HG02852 (cell line): ENCODE data around the gene NOP56.
"Not testable (repeated sequence)": the region's sequence is repeated elsewhere in the genome, so short reads cannot be mapped to it uniquely, and the experiment has no call there.

Experiments
- ATAC-seq: cut with Tn5 transposase; IDR thresholded peaks from one replicate; pipeline ENCODE4 v1.9.1; 2021; ENCODE audit warnings: mild to moderate bottlenecking, moderate library complexity; ENCODE audit not compliant: unreplicated experiment

Gene NOP56

GRCh38 chr20:2682040-2682439, 29.6 kb downstream of the NOP56 start:
- ATAC-seq, result not testable (repeated sequence)

GRCh38 chr20:2684817-2685216, 32.4 kb downstream of the NOP56 start:
- not testable (repeated sequence) for ATAC-seq

GRCh38 chr20:2687514-2687913, 35.1 kb downstream of the NOP56 start:
- ATAC-seq, result no peak

- no peak for ATAC-seq
These were observed 35.7 kb downstream of the NOP56 start for GRCh38 chr20:2688041-2688591.

GRCh38 chr20:2690213-2690612, 37.8 kb downstream of the NOP56 start:
- no peak for ATAC-seq

GRCh38 chr20:2690718-2691117, 38.3 kb downstream of the NOP56 start:
- ATAC-seq, result no peak

GRCh38 chr20:2691127-2691526, 38.7 kb downstream of the NOP56 start:
- no peak for ATAC-seq

- ATAC-seq, result no peak
These were observed 39.2 kb downstream of the NOP56 start for GRCh38 chr20:2691663-2692035.

- ATAC-seq, result no peak
These were observed 39.8 kb downstream of the NOP56 start, which contains the start of gene EBF4 for GRCh38 chr20:2692036-2692885. Gene EBF4 (plus strand): TSS chr20:2692780. CDS start chr20:2693646, 866 bp downstream.

GRCh38 chr20:2692886-2693285, 40.5 kb downstream of the NOP56 start:
- ATAC-seq, result no peak

- ATAC-seq, result no peak
These were observed 41.0 kb downstream of the NOP56 start for GRCh38 chr20:2693286-2694007.

GRCh38 chr20:2694008-2694471, 41.6 kb downstream of the NOP56 start:
- ATAC-seq, result no peak

- no peak for ATAC-seq
These were observed 42.1 kb downstream of the NOP56 start for GRCh38 chr20:2694519-2694918.

- no peak for ATAC-seq
These were observed 43.0 kb downstream of the NOP56 start for GRCh38 chr20:2695206-2695983.

GRCh38 chr20:2695984-2696525, 43.6 kb downstream of the NOP56 start:
- not testable (repeated sequence) for ATAC-seq

GRCh38 chr20:2696646-2697045, 44.2 kb downstream of the NOP56 start:
- no peak for ATAC-seq

- ATAC-seq, result no peak
These were observed 45.3 kb downstream of the NOP56 start for GRCh38 chr20:2697768-2698167.

- ATAC-seq, result no peak
These were observed 45.9 kb downstream of the NOP56 start for GRCh38 chr20:2698186-2698817.

- no peak for ATAC-seq
These were observed 46.5 kb downstream of the NOP56 start for GRCh38 chr20:2698912-2699311.

GRCh38 chr20:2699775-2700413, 47.5 kb downstream of the NOP56 start:
- ATAC-seq, result no peak
